GM10266 (cell line): ENCODE data around the gene CRYAA.
"Not testable (repeated sequence)": the region's sequence is repeated elsewhere in the genome, so short reads cannot be mapped to it uniquely, and the experiment has no call there.

Experiments
- DNase-seq: peaks from one replicate; pipeline ENCODE4 v3.0.0; 2012; ENCODE audit errors: extremely low spot score
- CTCF ChIP-seq: IDR thresholded peaks from 2 replicates; pipeline ENCODE4 v1.5.1; 2012; ENCODE audit warnings: mild to moderate bottlenecking, low read depth; ENCODE audit not compliant: control insufficient read depth, insufficient read depth; ENCODE audit errors: missing control alignments

CRYAA gene

GRCh38 chr21:43177043-43177906 lies 8.5 kb downstream of the CRYAA start:
- not testable (repeated sequence) for DNase-seq

- DNase-seq: not testable (repeated sequence)
These were observed 9.5 kb downstream of the CRYAA start for GRCh38 chr21:43178175-43178826.

- DNase-seq: not testable (repeated sequence)
These were observed 12.2 kb downstream of the CRYAA start for GRCh38 chr21:43181033-43181432.

- not testable (repeated sequence) for DNase-seq
These were observed 18.5 kb downstream of the CRYAA start for GRCh38 chr21:43187268-43187667.

GRCh38 chr21:43187715-43188114 lies 18.9 kb downstream of the CRYAA start:
- TF ChIP-seq CTCF: no peak

GRCh38 chr21:43188181-43188580 lies 19.4 kb downstream of the CRYAA start:
- no peak for TF ChIP-seq CTCF
- no peak for DNase-seq

More at GRCh38 chr21:43187715-43188114, 18.9 kb downstream of the CRYAA start:
- no peak for DNase-seq

GRCh38 chr21:43188592-43189210 lies 19.9 kb downstream of the CRYAA start:
- no peak for TF ChIP-seq CTCF
- DNase-seq: no peak

- no peak for TF ChIP-seq CTCF
- no peak for DNase-seq
These were observed 21.1 kb downstream of the CRYAA start for GRCh38 chr21:43189936-43190335.

- no peak for TF ChIP-seq CTCF
- no peak for DNase-seq
These were observed 21.7 kb downstream of the CRYAA start for GRCh38 chr21:43190544-43190943.
